NB4 (cell line): ENCODE measurements around the gene FANCE.

Experiments
- DNase-seq: peaks from one replicate; pipeline ENCODE4 v3.0.0; 2010; ENCODE audit warnings: low read depth
- H3K4me3 ChIP-seq: one replicate; pipeline ENCODE4 v1.5.1; 2011; ENCODE audit warnings: mild to moderate bottlenecking, low read depth, low read length, moderate library complexity
- MYC ChIP-seq: IDR thresholded peaks from 2 replicates; pipeline ENCODE4 v1.6.1; 2011; ENCODE audit warnings: low read depth, low read length
- POLR2A ChIP-seq: IDR thresholded peaks from 2 replicates; pipeline ENCODE4 v1.6.1; 2011; ENCODE audit warnings: mild to moderate bottlenecking; ENCODE audit not compliant: insufficient read length; ENCODE audit errors: extremely low read depth
- TF ChIP-seq, protein P1 (sequence below): IDR thresholded peaks from one replicate; pipeline ENCODE4 v1.5.1; 2012; ENCODE audit warnings: low read depth, low read length
- TF ChIP-seq, protein P2 (sequence below): IDR thresholded peaks from 2 replicates; pipeline ENCODE4 v1.6.1; 2011; ENCODE audit warnings: low read depth, low read length

FANCE gene

DNA sequence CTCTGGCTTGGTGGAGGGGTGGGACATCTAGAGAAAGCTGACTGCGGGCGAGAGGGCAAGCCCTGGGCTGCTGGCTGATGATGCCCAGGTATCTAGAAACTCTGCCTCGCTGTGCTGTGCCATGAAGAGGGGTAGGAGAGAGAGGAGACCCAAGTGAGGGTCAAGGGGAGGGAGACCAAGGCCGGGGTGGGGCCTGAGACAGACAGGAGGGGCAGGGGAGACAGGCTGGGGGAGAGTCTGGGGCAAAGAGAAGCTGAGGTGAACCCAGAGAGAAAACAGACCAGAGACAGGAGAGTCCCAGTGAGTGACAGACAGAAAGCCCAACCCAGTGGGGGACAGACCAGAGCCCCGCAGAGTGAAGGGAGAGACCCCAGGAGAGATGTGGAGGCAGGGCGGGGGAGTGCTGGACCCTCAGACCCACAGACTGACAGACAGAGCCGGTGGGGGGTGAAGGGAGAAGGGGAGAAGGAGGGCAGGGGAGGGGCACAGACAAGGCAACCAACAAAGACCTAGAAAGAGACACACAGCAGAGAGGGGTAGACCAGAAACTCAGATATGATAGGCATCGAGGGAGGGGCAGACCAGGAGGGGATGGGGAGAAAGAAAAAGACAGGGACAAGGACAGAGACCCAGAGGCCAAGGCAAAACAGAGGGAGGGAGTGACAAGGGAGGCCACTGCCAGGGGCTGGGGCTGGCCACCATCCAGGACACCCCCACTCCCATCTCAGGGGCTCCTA is 38.9 kb downstream of the FANCE start:
- TF ChIP-seq, protein P1, sequence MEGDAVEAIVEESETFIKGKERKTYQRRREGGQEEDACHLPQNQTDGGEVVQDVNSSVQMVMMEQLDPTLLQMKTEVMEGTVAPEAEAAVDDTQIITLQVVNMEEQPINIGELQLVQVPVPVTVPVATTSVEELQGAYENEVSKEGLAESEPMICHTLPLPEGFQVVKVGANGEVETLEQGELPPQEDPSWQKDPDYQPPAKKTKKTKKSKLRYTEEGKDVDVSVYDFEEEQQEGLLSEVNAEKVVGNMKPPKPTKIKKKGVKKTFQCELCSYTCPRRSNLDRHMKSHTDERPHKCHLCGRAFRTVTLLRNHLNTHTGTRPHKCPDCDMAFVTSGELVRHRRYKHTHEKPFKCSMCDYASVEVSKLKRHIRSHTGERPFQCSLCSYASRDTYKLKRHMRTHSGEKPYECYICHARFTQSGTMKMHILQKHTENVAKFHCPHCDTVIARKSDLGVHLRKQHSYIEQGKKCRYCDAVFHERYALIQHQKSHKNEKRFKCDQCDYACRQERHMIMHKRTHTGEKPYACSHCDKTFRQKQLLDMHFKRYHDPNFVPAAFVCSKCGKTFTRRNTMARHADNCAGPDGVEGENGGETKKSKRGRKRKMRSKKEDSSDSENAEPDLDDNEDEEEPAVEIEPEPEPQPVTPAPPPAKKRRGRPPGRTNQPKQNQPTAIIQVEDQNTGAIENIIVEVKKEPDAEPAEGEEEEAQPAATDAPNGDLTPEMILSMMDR: no peak
- TF ChIP-seq MYC (no peak), POLR2A (no peak)
- TF ChIP-seq, protein P2, sequence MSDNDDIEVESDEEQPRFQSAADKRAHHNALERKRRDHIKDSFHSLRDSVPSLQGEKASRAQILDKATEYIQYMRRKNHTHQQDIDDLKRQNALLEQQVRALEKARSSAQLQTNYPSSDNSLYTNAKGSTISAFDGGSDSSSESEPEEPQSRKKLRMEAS: no peak
- DNase-seq: no peak
- H3K4me3 ChIP-seq: no peak overlapping the region

DNA sequence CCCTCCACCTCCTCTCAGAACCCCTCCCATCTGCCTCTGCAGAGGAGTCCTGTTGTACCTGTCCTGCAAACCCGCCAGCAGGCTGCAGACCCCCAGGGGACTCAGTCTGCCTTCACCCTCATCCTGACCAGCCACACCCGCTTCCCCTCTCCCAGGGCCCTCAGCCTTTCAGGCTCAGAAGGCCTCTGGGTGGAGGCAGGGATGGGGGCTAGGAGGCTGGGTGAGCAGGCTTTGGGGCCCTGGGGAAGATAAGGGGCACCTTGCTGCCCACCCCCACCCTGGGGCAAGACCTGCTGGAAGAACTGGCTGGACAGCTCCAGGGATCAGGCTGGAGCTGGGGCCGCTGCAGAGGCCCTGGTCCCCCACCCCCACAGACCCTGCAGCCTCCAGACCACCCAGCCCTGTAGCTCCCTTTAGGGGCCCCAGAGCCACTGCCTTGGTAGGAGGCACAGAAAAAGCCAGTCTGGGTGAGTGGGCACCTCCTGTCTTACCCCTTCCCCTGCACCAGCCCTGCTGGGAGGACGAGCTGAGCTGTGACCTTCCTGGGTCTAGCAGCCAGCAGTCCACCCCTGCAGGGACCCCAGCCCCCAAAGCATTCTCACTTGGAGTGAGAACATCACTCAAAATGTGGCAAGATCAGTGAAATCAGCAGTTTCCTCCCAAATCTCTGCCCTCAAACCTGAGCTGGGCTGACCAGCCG is 39.6 kb downstream of the FANCE start:
- no peak overlapping the region for H3K4me3 ChIP-seq
- TF ChIP-seq MYC (no peak), POLR2A (no peak)
- TF ChIP-seq, protein P2: no peak
- TF ChIP-seq, protein P1: no peak
- DNase-seq: peak; percentile 46

DNA sequence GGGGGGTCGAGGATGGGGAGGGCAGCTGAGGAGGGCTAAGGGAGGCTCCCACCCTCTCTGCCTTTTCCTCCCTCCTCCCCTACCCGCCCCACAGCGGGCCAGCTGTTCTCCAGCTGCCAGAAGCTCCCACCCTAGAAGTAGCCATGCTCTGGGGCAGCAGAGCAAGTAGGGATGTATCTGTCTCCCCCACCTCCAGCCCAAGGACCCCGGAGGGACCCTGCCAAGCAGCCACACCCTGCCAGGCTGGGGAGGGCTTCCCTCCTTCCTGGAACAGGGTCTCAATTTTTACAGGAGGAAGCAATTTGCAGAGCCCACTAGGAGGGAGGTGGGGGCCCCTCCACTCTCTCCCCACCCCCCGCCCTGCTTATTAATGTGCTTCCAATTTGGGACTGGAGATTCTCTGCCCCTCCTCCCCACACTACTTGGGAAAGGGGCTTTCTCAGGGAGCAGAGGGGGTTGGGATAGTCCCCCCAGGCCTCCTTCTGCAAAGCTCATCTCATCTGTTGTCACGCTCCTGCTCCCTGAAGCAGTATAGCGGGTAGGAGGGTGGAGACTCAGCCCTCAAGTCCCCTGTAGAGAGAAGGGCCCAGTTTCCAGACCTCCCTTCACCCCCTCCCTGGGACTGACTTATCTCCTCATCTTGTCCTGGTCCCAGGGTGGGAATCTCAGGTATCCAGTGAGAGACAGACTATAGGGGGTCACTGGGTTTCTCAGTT is 40.3 kb downstream of the FANCE start:
- no peak overlapping the region for H3K4me3 ChIP-seq
- TF ChIP-seq, protein P2: no peak
- TF ChIP-seq, protein P1: no peak
- TF ChIP-seq MYC: no peak
- TF ChIP-seq POLR2A: no peak
- peak; percentile 45 for DNase-seq

DNA sequence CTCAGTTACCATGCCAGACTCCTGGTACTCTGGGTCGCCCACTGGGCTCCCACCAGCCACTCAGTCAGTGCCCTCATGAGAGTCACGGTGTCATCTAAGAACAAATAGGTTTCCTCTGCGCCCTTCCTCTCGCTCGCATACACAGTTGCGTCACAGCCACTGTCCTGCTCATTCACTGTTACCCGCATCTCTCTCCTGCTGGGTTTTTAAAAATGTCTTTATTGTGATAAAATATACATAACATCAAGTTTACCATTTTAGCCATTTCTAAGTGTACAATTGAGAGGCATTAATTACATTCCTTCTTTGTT is 40.8 kb downstream of the FANCE start:
- no peak overlapping the region for H3K4me3 ChIP-seq
- DNase-seq: peak; percentile 66
- TF ChIP-seq, protein P2: no peak
- TF ChIP-seq POLR2A: no peak
- TF ChIP-seq MYC: no peak
- TF ChIP-seq, protein P1: no peak

DNA sequence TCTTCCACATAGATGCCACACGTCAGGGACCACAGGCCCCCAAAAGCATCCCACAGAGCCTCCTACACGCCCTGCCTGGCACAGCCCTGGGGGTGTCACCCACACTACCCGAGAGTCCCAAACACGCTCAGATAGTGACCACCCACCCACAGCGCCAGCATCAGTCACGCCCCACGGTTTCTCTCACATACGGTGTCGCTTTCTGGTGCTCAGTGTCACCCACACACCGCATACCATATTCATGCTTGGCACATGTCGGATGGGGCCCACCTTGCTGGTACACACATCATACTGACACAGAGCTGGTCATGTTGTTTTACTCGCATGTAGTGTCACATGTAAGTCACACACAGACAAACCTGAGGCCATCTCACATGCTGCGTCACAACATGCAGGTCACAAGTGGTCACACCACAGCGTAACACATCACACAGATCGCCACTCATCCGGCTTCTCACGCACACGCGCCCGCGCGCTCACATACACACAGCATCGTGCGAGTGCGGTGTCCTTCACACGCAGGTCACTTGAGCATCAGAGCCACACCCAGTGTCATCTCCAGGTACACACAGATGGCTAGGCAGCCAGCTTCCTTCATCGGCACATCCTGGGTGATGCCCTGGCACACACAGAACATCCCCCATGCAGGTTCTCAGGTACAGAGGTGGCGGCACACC is 41.3 kb downstream of the FANCE start:
- DNase-seq: no peak
- TF ChIP-seq, protein P1: no peak
- TF ChIP-seq, protein P2: 0 out of 2 replicates have a peak, but pooled peaks have one; percentile 5
- no peak for TF ChIP-seq POLR2A
- no peak overlapping the region for H3K4me3 ChIP-seq
